Esophagus muscularis mucosa (tissue), 4 donors: Measurements from ENCODE around the gene FAM174B. TPM values are rescaled to one million over a fixed set of nuclear protein-coding genes. Genes with fewer than 3 reads are reported as not detected.

ENCODE experiments used
- DNase-seq: peaks from one replicate; pipeline ENCODE4 v3.0.0-alpha.2; 2017; ENCODE audit errors: extremely low spot score
- H3K27ac ChIP-seq, 4 donors: fragments of 200-600 bp; sonication (generic); replicated peaks in 1 of 4; 1 replicate in 3 of 4; 2 replicates in 1 of 4; pipeline ENCODE4 v1.5.1; 2016 to 2019; ENCODE audit warnings: mild to moderate bottlenecking in 1 of 4
- H3K27me3 ChIP-seq, 4 donors: fragments of 200-600 bp; sonication (generic); one replicate each; pipeline versions ENCODE4 v1.5.1 to v1.6.0; 2016 to 2019
- H3K36me3 ChIP-seq, 4 donors: fragments of 200-600 bp; sonication (generic); one replicate each; pipeline ENCODE4 v1.5.1; 2016 to 2019
- H3K4me1 ChIP-seq, 4 donors: fragments of 200-600 bp; sonication (generic); one replicate each; pipeline ENCODE4 v1.5.1; 2016 to 2019
- H3K4me3 ChIP-seq, 4 donors: fragments of 200-600 bp; sonication (generic); 1 replicate in 2 of 4; 2 replicates in 2 of 4; pipeline ENCODE4 v1.5.1; 2016 to 2019; ENCODE audit warnings: mild to moderate bottlenecking in 4 of 4, moderate library complexity in 1 of 4
- H3K9me3 ChIP-seq, 4 donors: fragments of 200-600 bp; sonication (generic); 1 replicate in 3 of 4; 2 replicates in 1 of 4; pipeline ENCODE4 v1.5.1; 2016 to 2019
- CTCF ChIP-seq, 3 experiments: fragments of 200-600 bp in 2 of 3; fragments of 450-650 bp in 1 of 3; sonication (generic) in 2 of 3; IDR thresholded peaks; one replicate each; pipeline ENCODE4 v1.5.1; 2017 to 2019; ENCODE audit warnings: antibody characterized with exemption in 3 of 3, mild to moderate bottlenecking in 2 of 3, moderate library complexity in 1 of 3
- EP300 ChIP-seq: sonication (generic); formaldehyde crosslinking; IDR thresholded peaks from one replicate; pipeline ENCODE4 v1.6.1; 2017; ENCODE audit warnings: antibody characterized with exemption
- POLR2A ChIP-seq: fragments of 450-650 bp; IDR thresholded peaks from one replicate; pipeline ENCODE4 v1.6.1; 2017; ENCODE audit warnings: antibody characterized with exemption, moderate library complexity, mild to moderate bottlenecking, low read depth
- POLR2AphosphoS5 ChIP-seq, 2 donors: sonication (generic); formaldehyde crosslinking; IDR thresholded peaks; one replicate each; pipeline ENCODE4 v1.6.1; 2017; ENCODE audit warnings: antibody characterized with exemption in 2 of 2
- WGBS: methylation state at CpG from one replicate; pipeline ENCODE4 v1.1.5; 2018; 5-methylcytosine and 5-hydroxymethylcytosine counted together
- intact Hi-C: fragments of 100-400 bp; cut with DNase I; formaldehyde crosslinking; loops from one replicate; pipeline ENCODE4 v1.15.1; 2023
- total RNA-seq, 4 donors: library from RNA; depleted of rRNA; stranded (reverse); fragments of >200 nt; gene quantifications; one replicate each; pipeline versions ENCODE4 v1.1.0 to v1.2.1, GENCODE V29; 2016

Gene FAM174B
- total RNA-seq, 4 donors from 2014 or later, result 7.5 to 15.2 (median 9.9) TPM

GRCh38 chr15:92664178-92664900 is 8.8 kb upstream of the FAM174B start:
- Histone ChIP-seq H3K4me1 (peaks cover 32 to 48% (median 45%) of the 10 kb centered on the region in 4 donors), H3K9me3 (no peaks in the 10 kb centered on the region), H3K36me3 (no peaks in the 10 kb centered on the region), H3K27ac (peak overlapping the region; percentile 80 to 93 (median 82)), H3K27me3 (no peaks in the 10 kb centered on the region), H3K4me3 (peak overlapping the region in 1 of 4 donors; percentile 3)
- WGBS, result 73% methylated on average over 12 of the region's 12 CpGs
- TF ChIP-seq POLR2A (no peak), POLR2AphosphoS5 (IDR thresholded peaks at IDR 0.05) (peak in 1 of 2 donors; percentile 11)
- DNase-seq, result peak; percentile 77
- intact Hi-C loops, result no loop called here

GRCh38 chr15:92663250-92663951 is 7.8 kb upstream of the FAM174B start:
- peak overlapping the region in 3 of 4 donors; percentile 80 to 93 (median 84) for H3K27ac ChIP-seq
- H3K4me1 ChIP-seq, result peaks cover 32 to 48% (median 45%) of the 10 kb centered on the region in 4 donors
- intact Hi-C loops, result no loop called here
- no peaks in the 10 kb centered on the region for H3K27me3 ChIP-seq
- peak; percentile 89 for DNase-seq
- no peaks in the 10 kb centered on the region for H3K9me3 ChIP-seq
- peak in 1 of 2 donors; percentile 21 for TF ChIP-seq POLR2AphosphoS5 (IDR thresholded peaks at IDR 0.05)
- no peak for TF ChIP-seq POLR2A
- 69% methylated on average over 13 of the region's 13 CpGs for WGBS
- no peak overlapping the region for H3K4me3 ChIP-seq
- H3K36me3 ChIP-seq, result no peaks in the 10 kb centered on the region

- H3K4me3 ChIP-seq, result no peak overlapping the region
- no peaks in the 10 kb centered on the region for H3K36me3 ChIP-seq
- H3K9me3 ChIP-seq, result no peaks in the 10 kb centered on the region
- H3K4me1 ChIP-seq, result peaks cover 32 to 42% (median 39%) of the 10 kb centered on the region in 4 donors
- H3K27me3 ChIP-seq, result no peaks in the 10 kb centered on the region
- TF ChIP-seq POLR2A (no peak), POLR2AphosphoS5 (IDR thresholded peaks at IDR 0.05) (no peak), CTCF (IDR thresholded peaks at IDR 0.05) (no peak), EP300 (no peak)
- peak; percentile 47 for DNase-seq
- intact Hi-C loops, result no loop called here
- WGBS, result 87% methylated on average over 4 of the region's 4 CpGs
- H3K27ac ChIP-seq, result peak overlapping the region in 2 of 4 donors; percentile 80 to 93
These were observed 7.2 kb upstream of the FAM174B start for GRCh38 chr15:92662762-92663161.

- H3K4me3 ChIP-seq, result no peak overlapping the region
- intact Hi-C loops, result no loop called here
- no peak for TF ChIP-seq CTCF (IDR thresholded peaks at IDR 0.05)
- no peak for TF ChIP-seq POLR2AphosphoS5 (IDR thresholded peaks at IDR 0.05)
- no peak for TF ChIP-seq POLR2A
- no peak for TF ChIP-seq EP300
- no peaks in the 10 kb centered on the region for H3K27me3 ChIP-seq
- no peak for DNase-seq
- H3K4me1 ChIP-seq, result peaks cover 26 to 34% (median 31%) of the 10 kb centered on the region in 4 donors
- no peaks in the 10 kb centered on the region for H3K9me3 ChIP-seq
- peak overlapping the region in 1 of 4 donors; percentile 93 for H3K27ac ChIP-seq
- no peaks in the 10 kb centered on the region for H3K36me3 ChIP-seq
These were observed 6.4 kb upstream of the FAM174B start for GRCh38 chr15:92661956-92662355.

GRCh38 chr15:92661069-92661468 is 5.5 kb upstream of the FAM174B start:
- peak; percentile 34 for DNase-seq
- no peaks in the 10 kb centered on the region for H3K27me3 ChIP-seq
- no peaks in the 10 kb centered on the region for H3K9me3 ChIP-seq
- H3K36me3 ChIP-seq, result no peaks in the 10 kb centered on the region
- no peak overlapping the region for H3K27ac ChIP-seq
- intact Hi-C loops, result no loop called here
- TF ChIP-seq CTCF (IDR thresholded peaks at IDR 0.05), result no peak
- TF ChIP-seq POLR2A, result no peak
- no peak for TF ChIP-seq EP300
- no peak for TF ChIP-seq POLR2AphosphoS5 (IDR thresholded peaks at IDR 0.05)
- H3K4me1 ChIP-seq, result peaks cover 18 to 33% (median 26%) of the 10 kb centered on the region in 4 donors
- 87% methylated on average over 8 of the region's 11 CpGs for WGBS
- H3K4me3 ChIP-seq, result no peak overlapping the region
